Ovary (tissue), 9 donors: ENCODE measurements around the gene ATP1A4. TPM values are rescaled to one million over a fixed set of nuclear protein-coding genes. Genes with fewer than 3 reads are reported as not detected.

Experiments
- DNase-seq, 5 donors: peaks; one replicate each; pipeline ENCODE4 v3.0.0-alpha.2; 2019 to 2020
- H3K27ac ChIP-seq, 2 donors: fragments of 200-600 bp; one replicate each; pipeline versions ENCODE4 v1.5.1 to v1.8.0; 2019 to 2022
- H3K27me3 ChIP-seq: fragments of 200-600 bp; one replicate; pipeline ENCODE4 v1.8.0; 2022
- H3K36me3 ChIP-seq: fragments of 200-600 bp; sonication (generic); one replicate; pipeline ENCODE4 v1.5.1; 2019
- H3K4me1 ChIP-seq: one replicate; pipeline ENCODE4 v1.8.1; 2013; ENCODE audit warnings: mild to moderate bottlenecking, moderate library complexity; ENCODE audit not compliant: insufficient read depth
- H3K4me3 ChIP-seq: fragments of 200-600 bp; sonication (generic); one replicate; pipeline ENCODE4 v1.5.1; 2017
- H3K9me3 ChIP-seq, 2 donors: fragments of 200-600 bp in 1 of 2; sonication (generic) in 1 of 2; one replicate each; pipeline versions ENCODE4 v1.5.1 to v1.8.1; 2013 to 2019; ENCODE audit warnings: mild to moderate bottlenecking in 1 of 2, moderate library complexity in 1 of 2
- EP300 ChIP-seq: sonication (generic); formaldehyde crosslinking; IDR thresholded peaks from one replicate; pipeline ENCODE4 v1.6.1; 2017; ENCODE audit warnings: antibody characterized with exemption
- POLR2A ChIP-seq: fragments of 450-650 bp; IDR thresholded peaks from one replicate; pipeline ENCODE4 v1.6.1; 2017; ENCODE audit warnings: antibody characterized with exemption, mild to moderate bottlenecking, moderate library complexity
- WGBS, 3 donors: extraction: QIAGEN DNeasy Blood & Tissue Kit in 1 of 3; methylation state at CpG; one replicate each; pipeline versions ENCODE4 v1.1.5 to v1.1.7; 2013 to 2017; 5-methylcytosine and 5-hydroxymethylcytosine counted together
- intact Hi-C, 4 donors: fragments of 100-400 bp; cut with DNase I; formaldehyde crosslinking; loops; one replicate each; pipeline versions ENCODE4 v1.11.0 to v1.15.1; 2022 to 2023
- polyA plus RNA-seq, 2 donors: library from polyadenylated mRNA; stranded (reverse); fragments of 200-250 nt in 1 of 2; fragments of 350-450 nt in 1 of 2; fragmentation: Illumina TruSeq in 1 of 2; extraction: RNeasy Lipid Tissue Mini Kit (QIAGEN cat#74804) in 1 of 2; gene quantifications; one replicate each; pipeline ENCODE4 v1.2.3, GENCODE V29; 2013 to 2014
- total RNA-seq, 7 donors: library from RNA; depleted of rRNA in 2 of 7; stranded (reverse); fragments of >200 nt in 2 of 7; fragmentation: NEBNext Ultra II Directional in 3 of 7; extraction: Animal tissue kit (Norgen Biotek cat#: 25700) in 3 of 7; gene quantifications; one replicate each; pipeline versions ENCODE4 v1.1.0 to v1.2.4, GENCODE V29; 2016 to 2023
- TF ChIP-seq, protein P1 (sequence below), 3 donors: fragments of 450-650 bp in 2 of 3; fragments of 200-600 bp in 1 of 3; IDR thresholded peaks; one replicate each; pipeline versions ENCODE4 v1.5.1 to v1.8.0; 2016 to 2022; ENCODE audit warnings: antibody characterized with exemption in 3 of 3, mild to moderate bottlenecking in 1 of 3
- donor health status: DM: no; HTN: no; CAD: no; lungs with moderate emphysema.
- donor health status: DM: no; HTN: no; CAD: no.
- donor health status: Bipolar disorder and iron deficiency.
- donor health status: DM: yes; HTN: yes; CAD: no.
- donor health status: DM: no; HTN: no; CAD: no.
- donor health status: DM: yes; HTN: yes; CAD: no.

ATP1A4 gene
- total and polyA plus RNA-seq, 9 donors: 0.22 to 0.37 TPM; not detected in 7

DNA sequence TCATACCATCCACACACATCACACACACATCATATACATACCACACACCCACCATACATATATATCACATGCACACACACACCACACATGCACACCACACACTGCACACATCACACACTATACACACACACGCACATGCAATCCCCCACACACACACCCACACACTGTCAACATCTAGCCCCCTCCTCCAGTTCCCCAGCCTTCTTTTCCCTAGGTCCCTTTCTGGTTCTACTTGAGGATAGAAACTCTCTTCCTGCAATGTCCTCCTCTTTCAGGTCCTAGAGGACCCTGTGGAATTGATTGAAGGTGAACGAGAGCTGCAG, 43.3 kb downstream of the ATP1A4 start:
- no peak overlapping the region for H3K27ac ChIP-seq
- H3K36me3 ChIP-seq: no peaks in the 10 kb centered on the region
- TF ChIP-seq POLR2A (no peak), EP300 (no peak)
- TF ChIP-seq, protein P1, sequence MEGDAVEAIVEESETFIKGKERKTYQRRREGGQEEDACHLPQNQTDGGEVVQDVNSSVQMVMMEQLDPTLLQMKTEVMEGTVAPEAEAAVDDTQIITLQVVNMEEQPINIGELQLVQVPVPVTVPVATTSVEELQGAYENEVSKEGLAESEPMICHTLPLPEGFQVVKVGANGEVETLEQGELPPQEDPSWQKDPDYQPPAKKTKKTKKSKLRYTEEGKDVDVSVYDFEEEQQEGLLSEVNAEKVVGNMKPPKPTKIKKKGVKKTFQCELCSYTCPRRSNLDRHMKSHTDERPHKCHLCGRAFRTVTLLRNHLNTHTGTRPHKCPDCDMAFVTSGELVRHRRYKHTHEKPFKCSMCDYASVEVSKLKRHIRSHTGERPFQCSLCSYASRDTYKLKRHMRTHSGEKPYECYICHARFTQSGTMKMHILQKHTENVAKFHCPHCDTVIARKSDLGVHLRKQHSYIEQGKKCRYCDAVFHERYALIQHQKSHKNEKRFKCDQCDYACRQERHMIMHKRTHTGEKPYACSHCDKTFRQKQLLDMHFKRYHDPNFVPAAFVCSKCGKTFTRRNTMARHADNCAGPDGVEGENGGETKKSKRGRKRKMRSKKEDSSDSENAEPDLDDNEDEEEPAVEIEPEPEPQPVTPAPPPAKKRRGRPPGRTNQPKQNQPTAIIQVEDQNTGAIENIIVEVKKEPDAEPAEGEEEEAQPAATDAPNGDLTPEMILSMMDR (IDR thresholded peaks at IDR 0.05): no peak
- peaks cover 1% of the 10 kb centered on the region for H3K4me1 ChIP-seq
- DNase-seq: no peak
- H3K4me3 ChIP-seq: no peak overlapping the region
- intact Hi-C loops: loop anchor here (5.0 to 10.0 kb wide), 7 partner anchors 43 to 180 kb away; partner anchors contain the start of gene ATP1A2 (in 1 of the 4)
- WGBS, 3 donors: 53 to 62% (median 61%) methylated on average over 2 of the region's 2 CpGs
- H3K27me3 ChIP-seq: no peaks in the 10 kb centered on the region
- no peaks in the 10 kb centered on the region for H3K9me3 ChIP-seq

- H3K4me1 ChIP-seq: peaks cover 1% of the 10 kb centered on the region
- 74 to 83% (median 83%) methylated on average over 4 of the region's 4 CpGs for WGBS, 3 donors
- TF ChIP-seq POLR2A: no peak
- no peak for TF ChIP-seq EP300
- TF ChIP-seq, protein P1 (IDR thresholded peaks at IDR 0.05): no peak
- no peak for DNase-seq
- H3K36me3 ChIP-seq: no peaks in the 10 kb centered on the region
- H3K27me3 ChIP-seq: no peaks in the 10 kb centered on the region
- intact Hi-C loops: loop anchor here in 3 of 4 donors (10.0 kb wide), 5 partner anchors 59 to 179 kb away; partner anchors contain the start of gene ATP1A2 (in 1 of the 3)
- H3K27ac ChIP-seq: no peak overlapping the region
- H3K4me3 ChIP-seq: no peak overlapping the region
- H3K9me3 ChIP-seq: no peaks in the 10 kb centered on the region
Observed at GRCh38 chr1:160196143-160196542, 44.7 kb downstream of the ATP1A4 start.

DNA sequence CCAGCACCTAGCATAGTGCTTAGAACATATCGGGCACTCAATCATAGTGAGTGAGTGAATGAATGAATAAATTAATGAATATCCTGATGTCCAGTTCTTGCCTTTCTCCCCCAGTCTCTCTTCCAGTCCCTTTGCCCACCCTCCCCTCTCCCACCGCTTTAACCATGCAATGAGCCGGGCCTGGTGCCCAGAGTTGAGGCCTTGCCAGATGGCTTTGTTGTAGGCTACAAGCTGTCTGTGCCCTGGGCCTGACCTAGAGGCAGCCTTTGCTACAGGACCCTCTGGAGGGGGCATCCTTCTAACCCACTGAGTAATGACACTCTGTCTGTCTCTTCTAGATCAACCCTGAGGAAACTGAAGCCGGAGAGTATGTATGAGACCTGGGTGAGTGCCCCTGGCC, 45.8 kb downstream of the ATP1A4 start:
- Histone ChIP-seq H3K9me3 (no peaks in the 10 kb centered on the region), H3K4me3 (no peak overlapping the region), H3K27me3 (no peaks in the 10 kb centered on the region), H3K27ac (no peak overlapping the region), H3K4me1 (peaks cover 1% of the 10 kb centered on the region), H3K36me3 (no peaks in the 10 kb centered on the region)
- no peak for DNase-seq
- intact Hi-C loops: loop anchor here in 3 of 4 donors (10.0 kb wide), 5 partner anchors 58 to 178 kb away; partner anchors contain the start of gene ATP1A2 (in 1 of the 3)
- WGBS, 3 donors: 88 to 93% (median 93%) methylated on average over 4 of the region's 4 CpGs
- TF ChIP-seq EP300: no peak
- TF ChIP-seq, protein P1 (IDR thresholded peaks at IDR 0.05): no peak

DNA sequence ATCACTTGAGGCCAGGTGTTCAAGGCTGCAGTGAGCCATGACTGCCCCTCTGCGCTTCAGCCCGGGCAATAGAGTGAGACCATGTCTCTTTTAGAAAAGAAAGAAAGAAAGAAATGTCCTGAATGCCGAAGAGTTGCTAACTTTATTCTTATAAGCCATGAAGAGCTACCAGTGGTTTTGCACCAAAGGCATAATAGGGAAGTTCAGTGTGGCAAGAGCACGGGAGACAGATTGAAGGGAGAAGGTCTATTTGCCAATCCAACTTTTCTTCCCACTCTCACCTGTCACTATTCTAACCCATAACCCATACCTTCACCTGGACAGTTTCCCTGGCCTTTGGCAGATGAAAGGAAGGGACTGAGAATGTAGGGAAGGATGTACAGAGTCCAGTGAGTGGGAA, 49.4 kb downstream of the ATP1A4 start:
- Histone ChIP-seq H3K36me3 (no peaks in the 10 kb centered on the region), H3K9me3 (no peaks in the 10 kb centered on the region), H3K4me3 (no peak overlapping the region), H3K27me3 (no peaks in the 10 kb centered on the region), H3K4me1 (no peaks in the 10 kb centered on the region), H3K27ac (no peak overlapping the region)
- DNase-seq: no peak
- TF ChIP-seq EP300 (no peak), POLR2A (no peak)
- TF ChIP-seq, protein P1 (IDR thresholded peaks at IDR 0.05): no peak
- intact Hi-C loops: no loop called here
- WGBS, 3 donors: 87 to 92% (median 88%) methylated on average over 4 of the region's 4 CpGs
